H1 (cell line): Measurements from ENCODE around the gene PIAS4. TPM values are rescaled to one million over a fixed set of nuclear protein-coding genes. Genes with fewer than 3 reads are reported as not detected.

ENCODE experiments used
- CTCF ChIA-PET: fragments of 300-600 bp; sonication (Branson Sonifier 250); formaldehyde crosslinking; loops from one replicate; lab custom pipeline; 2021; ENCODE audit not compliant: partially characterized antibody; lab: Charles Lee
- POLR2A ChIA-PET: fragments of 300-600 bp; sonication (Branson Sonifier 250); formaldehyde crosslinking; loops from one replicate; lab custom pipeline; 2021; ENCODE audit warnings: inconsistent platforms; ENCODE audit not compliant: partially characterized antibody; lab: Charles Lee
- DNase-seq, 2 experiments: peaks; one replicate each; pipeline versions ENCODE4 v3.0.0 to v3.0.0-alpha.2; 2010 to 2022; ENCODE audit warnings: low spot score in 2 of 2, low read depth in 1 of 2, mixed read lengths in 1 of 2
- FAIRE-seq: peaks from 2 replicates; lab custom pipeline; 2011; peaks lifted over from hg19 to GRCh38; lab: Jason Lieb, UNC
- H2AFZ ChIP-seq: 2 replicates; pipeline ENCODE4 v1.8.1; 2012; ENCODE audit warnings: low read length, inconsistent platforms
- H2AK5ac ChIP-seq: 2 replicates; pipeline ENCODE4 v1.6.1; 2013; ENCODE audit warnings: low read depth, low read length
- H2BK120ac ChIP-seq: replicated peaks from 2 replicates; pipeline ENCODE3; 2013; ENCODE audit warnings: low read depth, low read length, inconsistent platforms
- H2BK12ac ChIP-seq: 2 replicates; pipeline ENCODE4 v1.6.1; 2013; ENCODE audit warnings: low read depth, low read length
- H2BK15ac ChIP-seq: 2 replicates; pipeline ENCODE4 v1.6.1; 2013; ENCODE audit warnings: low read length
- H2BK20ac ChIP-seq: 2 replicates; pipeline ENCODE4 v1.6.1; 2013; ENCODE audit warnings: low read length
- H2BK5ac ChIP-seq: 2 replicates; pipeline ENCODE4 v1.6.1; 2013; ENCODE audit warnings: low read depth, low read length
- H3K14ac ChIP-seq: 2 replicates; pipeline ENCODE4 v1.6.1; 2013; ENCODE audit warnings: inconsistent platforms; ENCODE audit not compliant: insufficient read length
- H3K18ac ChIP-seq: 2 replicates; pipeline ENCODE4 v1.6.1; 2013; ENCODE audit warnings: low read length; ENCODE audit errors: extremely low read depth
- H3K23ac ChIP-seq: 2 replicates; pipeline ENCODE4 v1.6.1; 2013; ENCODE audit warnings: inconsistent platforms; ENCODE audit not compliant: insufficient read length
- H3K23me2 ChIP-seq: 2 replicates; pipeline ENCODE4 v1.6.1; 2013; ENCODE audit warnings: low read depth, low read length
- H3K27ac ChIP-seq: 2 replicates; pipeline ENCODE4 v1.6.1; 2011; ENCODE audit warnings: low read depth, low read length, inconsistent platforms
- H3K27me3 ChIP-seq, 4 experiments: replicated peaks in 1 of 4; 1 replicate in 1 of 4; 2 replicates in 3 of 4; pipeline versions ENCODE4 v1.6.1 to v1.8.1; 2011 to 2013; ENCODE audit warnings: low read length in 3 of 4, mild to moderate bottlenecking in 3 of 4, inconsistent platforms in 2 of 4, mixed read lengths in 2 of 4, moderate library complexity in 1 of 4; ENCODE audit not compliant: control insufficient read depth in 3 of 4, insufficient read depth in 3 of 4; ENCODE audit errors: extremely low read depth in 1 of 4
- H3K36me3 ChIP-seq, 4 experiments: 2 replicates each; pipeline versions ENCODE4 v1.6.1 to v1.8.1; 2011 to 2013; ENCODE audit warnings: mild to moderate bottlenecking in 4 of 4, low read length in 3 of 4, moderate library complexity in 2 of 4, control low read depth in 1 of 4, inconsistent platforms in 1 of 4; ENCODE audit not compliant: insufficient read depth in 4 of 4, control insufficient read depth in 2 of 4
- H3K4ac ChIP-seq: replicated peaks from 2 replicates; pipeline ENCODE3; 2013; ENCODE audit warnings: low read length, low read depth, mixed read lengths, inconsistent platforms; ENCODE audit not compliant: insufficient read length
- H3K4me1 ChIP-seq, 4 experiments: replicated peaks in 1 of 4; 1 replicate in 1 of 4; 2 replicates in 3 of 4; pipeline versions ENCODE4 v1.6.1 to v1.8.1; 2011 to 2013; ENCODE audit warnings: low read length in 3 of 4, inconsistent platforms in 2 of 4, mixed read lengths in 1 of 4; ENCODE audit not compliant: insufficient read depth in 4 of 4, control insufficient read depth in 3 of 4
- H3K4me2 ChIP-seq, 2 experiments: 2 replicates each; pipeline versions ENCODE4 v1.6.1 to v1.8.1; 2011 to 2013; ENCODE audit warnings: low read depth in 2 of 2, low read length in 2 of 2, control low read depth in 1 of 2, inconsistent platforms in 1 of 2, mild to moderate bottlenecking in 1 of 2; ENCODE audit not compliant: insufficient read depth in 1 of 2
- H3K4me3 ChIP-seq, 4 experiments: fragments of 200-600, 300-600 bp in 1 of 4; sonication (generic), shearing (Covaris generic), sonication (Bioruptor Twin) in 1 of 4; 2 replicates each; pipeline versions ENCODE4 v1.5.1 to v1.8.1; 2011 to 2016; ENCODE audit warnings: low read length in 4 of 4, low read depth in 3 of 4, control low read depth in 2 of 4, inconsistent platforms in 2 of 4, mild to moderate bottlenecking in 2 of 4, mixed read lengths in 1 of 4, moderate library complexity in 1 of 4; ENCODE audit not compliant: insufficient read depth in 2 of 4; ENCODE audit errors: extremely low read depth in 1 of 4
- H3K56ac ChIP-seq: replicated peaks from 2 replicates; pipeline ENCODE3; 2013; ENCODE audit warnings: low read depth, mild to moderate bottlenecking, mixed read lengths, low read length, inconsistent platforms; ENCODE audit not compliant: insufficient read length
- H3K79me1 ChIP-seq: 2 replicates; pipeline ENCODE4 v1.6.1; 2013; ENCODE audit warnings: low read depth, low read length, control low read depth
- H3K79me2 ChIP-seq, 2 experiments: 2 replicates each; pipeline versions ENCODE4 v1.6.1 to v1.8.1; 2012 to 2013; ENCODE audit warnings: low read length in 2 of 2, mild to moderate bottlenecking in 2 of 2, inconsistent platforms in 1 of 2; ENCODE audit not compliant: insufficient read depth in 2 of 2, control insufficient read depth in 1 of 2
- H3K9ac ChIP-seq, 4 experiments: replicated peaks in 1 of 4; 1 replicate in 1 of 4; 2 replicates in 3 of 4; pipeline versions ENCODE4 v1.6.1 to v1.8.1; 2011 to 2013; ENCODE audit warnings: low read depth in 3 of 4, low read length in 3 of 4, control low read depth in 2 of 4, mild to moderate bottlenecking in 2 of 4, moderate library complexity in 2 of 4, inconsistent platforms in 1 of 4; ENCODE audit errors: extremely low read depth in 1 of 4
- H3K9me3 ChIP-seq, 2 experiments: 2 replicates each; pipeline versions ENCODE4 v1.6.1 to v1.8.1; 2012 to 2013; ENCODE audit warnings: mild to moderate bottlenecking in 2 of 2, moderate library complexity in 2 of 2, control low read depth in 1 of 2, inconsistent platforms in 1 of 2, low read depth in 1 of 2, low read length in 1 of 2, mixed read lengths in 1 of 2; ENCODE audit not compliant: insufficient read depth in 2 of 2
- H4K20me1 ChIP-seq, 2 experiments: replicated peaks in 1 of 2; 2 replicates each; pipeline versions ENCODE3 to v1.8.1; 2011 to 2013; ENCODE audit warnings: inconsistent platforms in 2 of 2, low read length in 2 of 2, mild to moderate bottlenecking in 1 of 2; ENCODE audit not compliant: insufficient read depth in 2 of 2, control insufficient read depth in 1 of 2
- H4K5ac ChIP-seq: 2 replicates; pipeline ENCODE4 v1.6.1; 2013; ENCODE audit warnings: low read length, low read depth, mixed read lengths, inconsistent platforms; ENCODE audit not compliant: insufficient read length
- H4K8ac ChIP-seq: 2 replicates; pipeline ENCODE4 v1.8.0; 2013; ENCODE audit warnings: mild to moderate bottlenecking, moderate library complexity, low read length, inconsistent platforms; ENCODE audit not compliant: insufficient read depth; ENCODE audit errors: extremely low read depth
- H4K91ac ChIP-seq: replicated peaks from 2 replicates; pipeline ENCODE3; 2013; ENCODE audit warnings: low read length, mixed read lengths, inconsistent platforms; ENCODE audit not compliant: insufficient read length
- POLR2AphosphoS5 ChIP-seq: IDR thresholded peaks from 2 replicates; pipeline ENCODE4 v1.6.1; 2011; ENCODE audit warnings: low read depth, low read length
- SP2 ChIP-seq: IDR thresholded peaks from 2 replicates; pipeline ENCODE4 v1.6.1; 2012; ENCODE audit warnings: mild to moderate bottlenecking, low read length, inconsistent platforms
- WGBS, 2 experiments: shearing (Covaris generic) in 1 of 2; methylation state at CpG; one replicate each; pipeline versions ENCODE4 v1.1.6 to v1.1.7; 2013 to 2015; ENCODE audit warnings: low lambda C conversion rate in 2 of 2, mixed read lengths in 2 of 2, inconsistent platforms in 1 of 2, low coverage in 1 of 2, missing lambda C conversion rate in 1 of 2; ENCODE audit not compliant: insufficient replicate concordance in 2 of 2, insufficient coverage in 1 of 2, insufficient read length in 1 of 2; ENCODE audit errors: extremely low coverage in 1 of 2, missing lambda C conversion rate in 1 of 2; 5-methylcytosine and 5-hydroxymethylcytosine counted together
- polyA plus RNA-seq, 7 experiments: library from polyadenylated mRNA; depleted of rRNA in 3 of 7; stranded (reverse) in 5 of 7; unstranded in 2 of 7; fragments of >200 nt in 5 of 7; fragments of 200-250 nt in 2 of 7; gene quantifications; 1 replicate in 5 of 7; 2 replicates in 1 of 7; 4 replicates in 1 of 7; pipeline versions ENCODE4 v1.2.1 to v1.2.3, GENCODE V29; 2011 to 2013; ENCODE audit warnings: missing spikeins in 2 of 7, mixed read lengths in 2 of 7
- total RNA-seq: library from RNA; stranded (reverse); fragmentation: NEBNext Ultra II Directional; extraction: Animal tissue kit (Norgen Biotek cat#: 25700); gene quantifications from 2 replicates; pipeline ENCODE4 v1.2.1, GENCODE V29; 2021

Gene PIAS4
- total and polyA plus RNA-seq, 2 of the 8 experiments (the other 6 are each of a cell fraction or from before 2014, with no cell fraction given) = 30.2 to 51.4 TPM

GRCh38 chr19:3966051-3967017, 41.2 kb upstream of the PIAS4 start:
- WGBS, 2 experiments = 87% methylated on average over 30 of the region's 30 CpGs; no CpG with 5 or more reads in 1 of the 2 experiments
- no peak overlapping the region for H3K4me3 ChIP-seq
- peak overlapping the region; percentile 86 for H4K8ac ChIP-seq
- H3K56ac ChIP-seq = no peak overlapping the region
- no peak overlapping the region for H3K9ac ChIP-seq
- DNase-seq (no peak), FAIRE-seq (no peak)
- no peak overlapping the region for H2AK5ac ChIP-seq
- no peak overlapping the region for H2BK20ac ChIP-seq
- ChIA-PET CTCF (no interaction called here), POLR2A (interaction anchor here (0.6 to 24.8 kb wide), 5 partner anchors 11 to 76 kb away, joined by 3 to 870 read pairs (median 7); partner anchors contain the start of genes EEF2 and NMRK2)
- no peak overlapping the region for H3K4ac ChIP-seq
- H3K18ac ChIP-seq = no peak overlapping the region
- no peak overlapping the region for H3K23ac ChIP-seq
- H3K79me1 ChIP-seq = peaks cover 8% of the 10 kb centered on the region
- TF ChIP-seq POLR2AphosphoS5 (peak; percentile 17), SP2 (no peak)
- no peak overlapping the region; the same call in 1 of the 2 replicates for H2BK5ac ChIP-seq
- peaks cover 7% of the 10 kb centered on the region; the same call in 1 of the 2 replicates for H3K23me2 ChIP-seq
- H3K4me1 ChIP-seq = peaks cover 2 to 17% (median 6%) of the 10 kb centered on the region in 4 experiments; a peak in 6 of 7 replicates
- no peak overlapping the region for H2AFZ ChIP-seq
- H3K27me3 ChIP-seq = no peaks in the 10 kb centered on the region
- H3K9me3 ChIP-seq = no peaks in the 10 kb centered on the region
- no peak overlapping the region for H2BK12ac ChIP-seq
- H3K14ac ChIP-seq = no peak overlapping the region
- peaks cover 8 to 42% of the 10 kb centered on the region in 2 experiments; a peak in 3 of 4 replicates for H3K79me2 ChIP-seq
- H4K5ac ChIP-seq = no peak overlapping the region
- H3K36me3 ChIP-seq = peaks cover 21 to 50% (median 37%) of the 10 kb centered on the region in 4 experiments
- H2BK120ac ChIP-seq = no peak overlapping the region
- no peak overlapping the region for H2BK15ac ChIP-seq
- H4K91ac ChIP-seq = no peak overlapping the region
- no peak overlapping the region for H3K4me2 ChIP-seq
- H4K20me1 ChIP-seq = peaks cover 15 to 27% of the 10 kb centered on the region in 2 experiments
- peak overlapping the region; percentile 57 for H3K27ac ChIP-seq
